Transverse colon (tissue), 4 donors: Measurements from ENCODE around the gene PPP1R14B.

ENCODE experiments used
- CTCF ChIP-seq, 5 experiments: fragments of 200-600 bp in 3 of 5; fragments of 450-650 bp in 2 of 5; sonication (generic) in 3 of 5; IDR thresholded peaks; 1 replicate in 2 of 5; 2 replicates in 3 of 5; pipeline ENCODE4 v1.5.1; 2016 to 2017; ENCODE audit warnings: antibody characterized with exemption in 5 of 5, inconsistent platforms in 3 of 5, mild to moderate bottlenecking in 2 of 5, moderate library complexity in 1 of 5
- POLR2A ChIP-seq: fragments of 450-650 bp; IDR thresholded peaks from one replicate; pipeline ENCODE4 v1.6.1; 2016; ENCODE audit warnings: antibody characterized with exemption, mild to moderate bottlenecking, moderate library complexity
- POLR2AphosphoS5 ChIP-seq, 3 donors: sonication (generic); formaldehyde crosslinking; IDR thresholded peaks; one replicate each; pipeline ENCODE4 v1.6.1; 2016; ENCODE audit warnings: antibody characterized with exemption in 3 of 3

DNA sequence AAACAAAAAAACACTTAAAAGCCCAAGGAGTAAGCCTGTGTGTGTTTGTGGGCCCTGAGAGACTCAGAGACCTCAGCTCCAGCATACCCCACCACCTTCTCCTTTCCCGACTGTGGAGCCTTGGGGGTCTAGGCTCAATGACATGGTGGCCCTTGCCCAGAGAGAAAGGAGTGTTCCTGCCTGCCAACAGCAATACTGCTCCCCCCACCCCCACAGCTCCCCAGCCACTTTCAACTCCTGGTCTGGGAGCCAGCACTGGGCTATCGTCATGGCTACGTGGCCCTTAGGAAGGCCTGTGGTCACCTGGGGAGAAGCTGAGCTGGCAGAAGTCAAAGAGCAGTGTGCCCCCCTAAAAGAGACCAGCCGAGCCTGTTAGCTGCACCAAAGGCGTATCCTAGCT lies 2.6 kb downstream of the PPP1R14B start:
- no peak for TF ChIP-seq CTCF (IDR thresholded peaks at IDR 0.05)
- no peak for TF ChIP-seq POLR2A
- TF ChIP-seq POLR2AphosphoS5 (IDR thresholded peaks at IDR 0.05): no peak
